Measurements from ENCODE around the gene CLSTN1.
"Not testable (repeated sequence)": the region's sequence is repeated elsewhere in the genome, so short reads cannot be mapped to it uniquely, and the experiment has no call there.

The CLSTN1 gene

DNA sequence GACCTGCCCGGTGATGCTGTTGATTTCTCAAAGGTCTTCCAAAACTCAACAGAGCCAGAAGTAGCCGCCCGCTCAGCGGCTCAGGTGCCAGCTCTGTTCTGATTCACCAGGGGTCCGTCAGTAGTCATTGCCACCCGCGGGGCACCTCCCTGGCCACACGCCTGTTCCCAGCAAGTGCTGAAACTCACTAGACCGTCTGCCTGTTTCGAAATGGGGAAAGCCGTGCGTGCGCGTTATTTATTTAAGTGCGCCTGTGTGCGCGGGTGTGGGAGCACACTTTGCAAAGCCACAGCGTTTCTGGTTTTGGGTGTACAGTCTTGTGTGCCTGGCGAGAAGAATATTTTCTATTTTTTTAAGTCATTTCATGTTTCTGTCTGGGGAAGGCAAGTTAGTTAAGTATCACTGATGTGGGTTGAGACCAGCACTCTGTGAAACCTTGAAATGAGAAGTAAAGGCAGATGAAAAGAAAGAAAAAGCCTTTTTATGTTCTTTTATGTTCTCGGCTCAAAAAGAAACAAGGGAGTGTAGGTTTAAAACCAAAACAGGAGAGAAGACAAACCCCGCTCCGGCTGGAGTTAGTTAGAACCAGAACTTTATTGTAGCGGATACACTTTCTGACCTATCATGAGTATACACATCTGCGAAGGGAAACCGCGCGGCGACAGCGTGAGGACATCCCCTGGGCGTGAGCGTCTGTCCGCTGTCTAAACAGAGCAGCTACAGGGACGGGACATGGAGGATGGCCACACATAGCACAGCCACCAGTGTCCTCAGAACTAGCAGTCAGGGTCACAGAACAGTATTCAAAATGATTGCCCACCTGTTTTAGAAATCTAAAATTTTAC lies 95.1 kb downstream of the CLSTN1 start:
- DNase-seq = peak; percentile 79

DNA sequence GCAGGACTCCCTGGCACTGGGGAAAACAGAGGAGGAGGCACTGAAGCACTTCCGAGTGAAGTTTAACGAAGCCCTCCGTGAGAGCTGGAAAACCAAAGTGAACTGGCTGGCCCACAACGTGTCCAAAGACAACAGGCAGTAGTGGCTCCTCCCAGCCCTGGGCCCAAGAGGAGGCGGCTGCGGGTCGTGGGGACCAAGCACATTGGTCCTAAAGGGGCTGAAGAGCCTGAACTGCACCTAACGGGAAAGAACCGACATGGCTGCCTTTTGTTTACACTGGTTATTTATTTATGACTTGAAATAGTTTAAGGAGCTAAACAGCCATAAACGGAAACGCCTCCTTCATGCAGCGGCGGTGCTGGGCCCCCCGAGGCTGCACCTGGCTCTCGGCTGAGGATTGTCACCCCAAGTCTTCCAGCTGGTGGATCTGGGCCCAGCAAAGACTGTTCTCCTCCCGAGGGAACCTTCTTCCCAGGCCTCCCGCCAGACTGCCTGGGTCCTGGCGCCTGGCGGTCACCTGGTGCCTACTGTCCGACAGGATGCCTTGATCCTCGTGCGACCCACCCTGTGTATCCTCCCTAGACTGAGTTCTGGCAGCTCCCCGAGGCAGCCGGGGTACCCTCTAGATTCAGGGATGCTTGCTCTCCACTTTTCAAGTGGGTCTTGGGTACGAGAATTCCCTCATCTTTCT lies 96.7 kb downstream of the CLSTN1 start:
- no peak for DNase-seq

DNA sequence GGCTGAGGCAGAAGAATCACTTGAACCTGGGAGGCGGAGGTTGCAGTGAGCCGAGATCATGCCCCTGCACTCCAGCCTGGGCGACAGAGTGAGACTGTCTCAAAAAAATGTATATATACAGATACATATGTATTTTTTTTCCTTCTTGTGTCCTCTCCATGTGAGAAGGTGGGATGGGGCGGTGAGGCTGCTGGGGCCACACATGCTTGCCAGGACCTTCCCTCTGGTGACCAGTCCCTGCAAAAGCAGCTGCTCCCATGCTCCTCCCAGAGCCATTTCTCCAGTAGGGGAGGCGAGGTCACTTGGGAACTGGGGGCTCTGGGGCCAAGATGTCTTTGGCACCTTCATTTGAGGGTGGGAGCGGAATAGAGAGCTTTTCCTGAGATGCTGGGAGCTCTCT lies 97.4 kb downstream of the CLSTN1 start:
- DNase-seq = no peak

DNA sequence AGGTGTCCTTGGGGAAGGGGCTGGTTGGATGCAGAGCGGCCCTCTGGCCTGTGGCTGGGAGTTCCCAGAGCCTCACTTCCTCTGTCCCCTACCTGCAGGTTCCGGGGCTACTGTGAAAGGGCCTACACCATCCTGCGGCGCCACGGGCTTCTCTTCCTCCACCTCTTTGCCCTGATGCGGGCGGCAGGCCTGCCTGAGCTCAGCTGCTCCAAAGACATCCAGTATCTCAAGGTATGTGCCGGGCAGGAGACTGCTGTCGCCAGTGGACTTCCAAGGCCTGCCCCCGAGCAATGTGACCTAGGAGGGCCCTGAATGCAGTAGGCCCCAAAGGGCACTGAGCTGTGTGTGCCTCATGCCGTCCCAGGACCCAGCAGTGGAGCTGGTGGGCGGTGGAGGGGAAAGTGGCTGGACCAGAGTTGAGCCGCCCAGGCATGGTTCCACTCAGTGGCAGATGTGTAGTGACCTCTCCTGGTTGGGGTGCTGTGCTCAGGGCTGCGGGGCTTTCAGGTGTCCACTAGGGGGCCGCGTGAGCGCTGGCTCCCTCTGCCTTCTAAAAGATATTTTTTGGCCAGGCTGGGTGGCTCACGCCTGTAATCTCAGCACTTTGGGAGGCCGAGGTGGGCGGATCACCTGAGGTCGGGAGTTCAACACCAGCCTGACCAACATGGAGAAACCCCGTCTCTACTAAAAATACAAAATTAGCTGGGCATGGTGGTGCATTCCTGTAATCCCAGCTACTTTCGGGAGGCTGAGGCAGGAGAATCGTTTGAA lies 98.9 kb downstream of the CLSTN1 start:
- DNase-seq = peak; percentile 67

DNA sequence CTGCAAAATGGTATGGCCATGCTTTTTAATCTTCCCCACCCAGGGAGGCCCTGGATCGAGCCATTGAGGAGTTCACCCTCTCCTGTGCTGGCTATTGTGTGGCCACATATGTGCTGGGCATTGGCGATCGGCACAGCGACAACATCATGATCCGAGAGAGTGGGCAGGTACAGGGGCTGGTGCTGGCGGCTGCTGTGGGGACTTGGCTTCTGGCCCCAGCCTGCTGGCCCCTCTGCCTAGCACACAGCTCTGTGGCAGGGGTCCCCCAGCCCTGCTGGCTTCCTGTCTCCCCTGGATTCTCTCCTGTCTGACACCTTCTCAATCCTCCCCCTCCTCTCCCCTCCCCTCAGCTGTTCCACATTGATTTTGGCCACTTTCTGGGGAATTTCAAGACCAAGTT lies 99.8 kb downstream of the CLSTN1 start:
- DNase-seq = no peak

DNA sequence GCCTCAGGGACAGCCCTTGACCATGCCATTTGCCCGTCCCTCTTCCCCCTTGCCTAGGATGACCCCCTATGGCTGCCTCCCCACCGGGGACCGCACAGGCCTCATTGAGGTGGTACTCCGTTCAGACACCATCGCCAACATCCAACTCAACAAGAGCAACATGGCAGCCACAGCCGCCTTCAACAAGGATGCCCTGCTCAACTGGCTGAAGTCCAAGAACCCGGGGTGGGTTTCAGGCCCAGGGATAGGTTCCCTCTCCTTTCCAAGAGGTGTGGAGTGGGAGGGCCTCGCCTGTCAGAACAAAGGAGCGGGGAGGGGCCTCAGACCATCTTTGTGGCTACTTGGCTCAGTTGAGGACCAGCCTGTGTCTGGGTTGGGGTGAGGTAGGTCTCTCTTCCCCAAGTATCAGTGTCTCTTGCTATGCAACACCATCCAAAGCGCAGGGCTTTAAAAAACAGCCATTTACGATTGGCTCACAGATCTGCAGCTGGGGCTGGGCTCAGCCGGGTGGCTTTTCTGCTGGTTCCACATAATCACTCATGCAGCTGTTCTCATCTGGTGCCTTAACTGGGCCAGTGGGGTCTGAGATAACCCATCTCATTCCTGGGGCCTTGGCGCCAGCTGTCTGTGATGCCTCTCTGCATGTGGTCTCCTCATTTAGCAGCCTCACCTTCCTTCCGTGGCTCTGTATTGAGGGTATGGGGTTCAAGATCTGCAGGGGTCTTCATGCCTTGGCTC lies 100.5 kb downstream of the CLSTN1 start:
- no peak for DNase-seq

DNA sequence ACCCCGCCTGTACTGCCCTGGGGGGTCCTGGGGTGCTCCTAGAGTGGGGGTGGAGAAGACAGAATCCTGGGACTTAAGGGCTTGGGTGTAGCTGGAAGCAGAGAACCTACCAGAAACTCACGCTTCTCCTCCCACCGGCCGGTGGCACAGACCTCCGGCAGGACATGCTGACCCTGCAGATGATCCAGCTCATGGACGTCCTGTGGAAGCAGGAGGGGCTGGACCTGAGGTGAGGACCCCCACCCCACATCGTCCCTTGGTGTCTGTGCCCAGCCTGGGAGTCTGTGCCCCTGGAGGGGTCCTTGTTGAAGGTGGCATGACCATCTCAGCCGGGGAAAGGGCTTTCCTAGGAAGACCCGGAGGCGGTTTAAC lies 101.4 kb downstream of the CLSTN1 start:
- DNase-seq = no peak

DNA sequence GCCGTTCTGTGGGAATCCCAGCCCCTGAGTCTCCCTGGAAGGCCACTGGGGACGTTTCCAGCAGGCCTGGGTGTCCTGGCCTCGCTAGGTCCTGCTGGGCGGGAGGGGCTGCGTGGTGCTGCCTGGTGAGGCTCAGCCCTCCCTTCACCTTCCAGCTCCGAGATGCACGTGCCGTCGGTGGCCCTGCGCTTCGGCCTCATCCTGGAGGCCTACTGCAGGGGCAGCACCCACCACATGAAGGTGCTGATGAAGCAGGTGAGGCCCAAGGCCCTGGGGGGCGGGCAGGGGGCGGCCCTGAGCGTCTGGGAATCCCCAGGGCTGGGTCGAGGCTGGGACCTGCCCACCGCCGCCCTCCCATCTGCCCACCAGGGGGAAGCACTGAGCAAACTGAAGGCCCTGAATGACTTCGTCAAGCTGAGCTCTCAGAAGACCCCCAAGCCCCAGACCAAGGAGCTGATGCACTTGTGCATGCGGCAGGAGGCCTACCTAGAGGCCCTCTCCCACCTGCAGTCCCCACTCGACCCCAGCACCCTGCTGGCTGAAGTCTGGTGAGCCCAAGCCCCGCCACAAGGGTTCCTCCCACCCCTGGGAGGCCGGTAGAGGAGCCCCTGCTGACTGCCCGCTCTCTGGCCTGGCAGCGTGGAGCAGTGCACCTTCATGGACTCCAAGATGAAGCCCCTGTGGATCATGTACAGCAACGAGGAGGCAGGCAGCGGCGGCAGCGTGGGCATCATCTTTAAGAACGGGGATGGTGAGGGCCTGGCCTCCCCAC lies 102.0 kb downstream of the CLSTN1 start:
- DNase-seq = peak; percentile 73

DNA sequence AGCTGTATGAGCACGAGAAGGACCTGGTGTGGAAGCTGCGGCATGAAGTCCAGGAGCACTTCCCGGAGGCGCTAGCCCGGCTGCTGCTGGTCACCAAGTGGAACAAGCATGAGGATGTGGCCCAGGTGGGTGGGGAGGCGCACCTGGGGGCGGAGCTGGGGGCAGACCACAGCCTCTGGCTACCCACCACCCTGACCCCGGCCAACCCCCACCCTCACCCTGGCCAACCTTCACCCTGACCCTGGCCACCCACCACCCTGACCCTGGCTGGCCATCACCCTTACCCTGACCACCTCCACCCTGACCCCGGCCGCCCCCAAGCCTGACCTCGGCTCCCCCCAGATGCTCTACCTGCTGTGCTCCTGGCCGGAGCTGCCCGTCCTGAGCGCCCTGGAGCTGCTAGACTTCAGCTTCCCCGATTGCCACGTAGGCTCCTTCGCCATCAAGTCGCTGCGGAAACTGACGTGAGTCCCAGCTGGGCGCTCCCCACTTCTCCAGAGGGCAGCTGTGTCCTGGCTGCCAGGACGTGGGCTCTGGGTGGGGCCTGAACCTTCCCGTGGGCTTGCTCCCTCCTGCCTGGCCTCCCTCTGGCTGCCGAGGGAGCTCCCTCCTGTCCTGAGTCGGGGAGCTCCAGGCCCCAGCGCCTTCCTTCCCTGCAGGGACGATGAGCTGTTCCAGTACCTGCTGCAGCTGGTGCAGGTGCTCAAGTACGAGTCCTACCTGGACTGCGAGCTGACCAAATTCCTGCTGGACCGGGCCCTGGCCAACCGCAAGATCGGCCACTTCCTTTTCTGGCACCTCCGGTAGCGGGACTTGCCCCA lies 102.8 kb downstream of the CLSTN1 start:
- DNase-seq = no peak

DNA sequence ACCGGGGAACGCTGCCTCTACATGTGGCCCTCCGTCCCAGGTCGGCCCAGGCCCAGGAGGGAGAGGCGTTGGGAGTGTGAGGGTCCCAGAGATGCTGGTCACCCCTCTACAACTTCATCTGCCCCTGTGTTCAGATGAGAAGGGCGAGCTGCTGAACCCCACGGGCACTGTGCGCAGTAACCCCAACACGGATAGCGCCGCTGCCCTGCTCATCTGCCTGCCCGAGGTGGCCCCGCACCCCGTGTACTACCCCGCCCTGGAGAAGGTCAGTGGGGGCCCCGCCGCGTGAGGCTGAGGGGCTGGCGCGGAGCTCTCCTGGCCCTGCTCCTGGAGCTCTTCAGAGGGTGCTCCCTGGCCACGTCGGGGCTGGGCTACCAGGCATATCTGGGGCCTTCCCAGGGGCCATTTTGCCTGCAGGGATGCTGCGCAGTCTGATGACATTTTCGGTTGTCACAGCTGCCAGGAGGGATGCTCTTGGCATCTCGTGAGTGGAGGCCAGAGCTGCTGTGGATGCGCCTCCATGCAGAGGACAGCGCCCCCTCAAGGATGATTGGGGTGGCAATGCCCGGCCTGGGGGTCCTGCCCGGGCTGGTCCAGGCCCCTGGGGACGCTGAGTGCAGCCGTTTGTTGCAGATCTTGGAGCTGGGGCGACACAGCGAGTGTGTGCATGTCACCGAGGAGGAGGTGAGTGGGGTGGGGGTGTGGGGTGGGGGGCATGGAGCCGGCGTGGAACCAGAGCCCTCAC lies 103.6 kb downstream of the CLSTN1 start:
- no peak for DNase-seq

DNA sequence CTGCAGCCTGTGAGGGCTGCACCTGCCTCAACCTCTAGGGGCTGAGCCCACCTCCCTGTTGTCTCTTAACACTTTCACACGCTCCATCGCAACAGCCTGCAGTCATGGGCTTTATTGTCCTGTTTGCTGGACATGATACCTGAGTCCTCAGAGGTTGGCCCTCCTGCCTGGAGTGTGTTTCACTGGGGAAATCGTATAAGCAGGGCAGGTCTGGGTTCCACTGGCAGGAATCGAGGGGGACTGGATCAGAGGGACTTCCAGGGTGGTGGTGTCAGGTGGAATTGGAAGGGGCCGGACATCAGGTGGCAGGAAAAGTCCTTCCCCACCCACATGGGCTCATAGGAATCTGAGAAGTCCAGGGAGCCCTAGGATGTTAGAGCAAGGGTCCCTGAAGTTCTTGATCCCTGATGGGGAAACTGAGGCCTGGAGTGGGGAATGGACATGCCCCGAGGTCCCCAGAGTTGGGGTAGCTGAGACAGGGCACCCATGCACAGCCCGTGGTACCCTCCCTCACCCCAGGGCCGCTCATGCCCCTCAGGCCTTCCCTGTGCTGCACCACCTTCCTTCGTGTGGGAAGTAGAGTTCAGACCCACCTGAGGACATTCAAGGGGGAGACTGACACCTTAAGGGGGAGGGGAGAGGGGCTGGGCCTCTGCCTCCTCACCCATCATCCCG lies 105.6 kb downstream of the CLSTN1 start:
- no peak for DNase-seq

DNA sequence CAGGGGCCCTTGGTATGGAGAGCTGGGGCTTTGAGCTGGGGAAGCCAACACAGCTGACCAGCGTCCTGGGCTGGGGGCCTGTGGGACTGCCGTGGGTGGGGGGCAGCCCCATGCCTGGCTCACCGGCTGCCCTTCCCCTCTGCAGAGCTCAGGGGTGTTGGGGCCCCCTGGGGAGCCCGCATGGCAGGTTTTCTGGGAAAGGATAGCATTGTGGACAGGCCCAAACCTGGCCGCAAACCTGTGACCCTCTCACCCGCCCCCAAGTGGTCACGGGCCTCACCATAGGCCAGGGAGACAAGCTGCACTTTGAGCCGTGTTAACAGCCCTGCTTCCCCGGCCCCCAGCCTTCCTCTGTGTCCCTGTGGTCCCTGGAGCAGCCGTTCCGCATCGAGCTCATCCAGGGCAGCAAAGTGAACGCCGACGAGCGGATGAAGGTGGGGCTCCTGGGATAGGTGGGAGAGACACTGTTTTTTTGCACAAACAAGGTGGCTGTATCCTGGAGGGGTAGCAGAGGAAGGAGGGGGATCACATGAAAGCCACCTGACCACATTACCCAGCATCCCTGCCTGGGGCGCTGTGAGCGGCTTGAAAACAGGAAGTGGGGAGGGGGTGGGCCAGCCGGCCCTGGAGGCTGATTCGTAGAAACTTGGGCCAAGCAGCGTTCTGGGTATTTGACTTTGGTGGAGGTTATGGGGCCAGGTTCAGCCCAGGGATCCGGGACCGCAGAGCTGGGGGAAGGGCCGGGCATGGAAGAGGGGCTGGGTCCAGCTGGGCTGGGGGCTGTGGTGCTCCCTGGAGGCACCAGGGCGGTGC lies 106.4 kb downstream of the CLSTN1 start:
- DNase-seq = peak; percentile 80

DNA sequence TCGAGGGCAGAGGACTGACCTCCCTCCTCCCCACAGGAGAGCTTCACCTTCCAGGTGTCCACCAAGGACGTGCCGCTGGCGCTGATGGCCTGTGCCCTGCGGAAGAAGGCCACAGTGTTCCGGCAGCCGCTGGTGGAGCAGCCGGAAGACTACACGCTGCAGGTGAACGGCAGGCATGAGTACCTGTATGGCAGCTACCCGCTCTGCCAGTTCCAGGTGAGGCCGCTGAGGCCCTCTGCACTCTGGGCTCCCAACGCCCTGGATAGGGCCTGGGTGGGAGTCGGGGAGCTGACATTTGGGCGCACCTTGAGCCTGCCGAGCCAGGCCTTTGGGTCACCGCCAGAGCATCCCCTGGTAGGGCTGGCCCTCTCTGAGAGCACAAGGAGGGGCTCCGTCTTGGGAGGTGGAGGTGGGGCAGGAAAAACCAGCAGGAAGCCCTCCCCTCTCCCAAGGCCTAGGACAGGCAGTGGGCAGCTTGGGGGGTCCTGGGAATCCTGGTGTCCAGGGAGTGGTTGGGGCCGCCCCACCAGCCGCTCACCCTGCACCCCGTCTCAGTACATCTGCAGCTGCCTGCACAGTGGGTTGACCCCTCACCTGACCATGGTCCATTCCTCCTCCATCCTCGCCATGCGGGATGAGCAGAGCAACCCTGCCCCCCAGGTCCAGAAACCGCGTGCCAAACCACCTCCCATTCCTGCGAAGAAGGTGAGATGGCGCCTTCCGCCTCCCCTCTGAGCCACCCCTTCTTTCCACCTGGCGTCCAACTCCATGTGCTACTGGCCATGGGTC lies 107.2 kb downstream of the CLSTN1 start:
- no peak for DNase-seq

DNA sequence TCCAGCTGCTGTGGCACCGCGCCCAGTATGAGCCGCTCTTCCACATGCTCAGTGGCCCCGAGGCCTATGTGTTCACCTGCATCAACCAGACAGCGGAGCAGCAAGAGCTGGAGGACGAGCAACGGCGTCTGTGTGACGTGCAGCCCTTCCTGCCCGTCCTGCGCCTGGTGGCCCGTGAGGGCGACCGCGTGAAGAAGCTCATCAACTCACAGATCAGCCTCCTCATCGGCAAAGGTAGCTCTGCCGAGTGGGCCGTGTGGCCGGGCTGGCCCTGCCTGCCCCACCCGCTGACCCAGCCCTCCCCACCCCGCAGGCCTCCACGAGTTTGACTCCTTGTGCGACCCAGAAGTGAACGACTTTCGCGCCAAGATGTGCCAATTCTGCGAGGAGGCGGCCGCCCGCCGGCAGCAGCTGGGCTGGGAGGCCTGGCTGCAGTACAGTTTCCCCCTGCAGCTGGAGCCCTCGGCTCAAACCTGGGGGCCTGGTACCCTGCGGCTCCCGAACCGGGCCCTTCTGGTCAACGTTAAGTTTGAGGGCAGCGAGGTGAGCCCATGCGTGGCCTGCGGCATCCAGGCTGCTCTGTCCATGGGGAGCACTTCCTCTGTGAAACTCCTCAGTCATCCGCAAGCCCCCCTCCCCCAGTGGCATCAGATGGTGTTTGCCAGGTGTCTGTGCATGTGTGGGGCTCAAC lies 108.1 kb downstream of the CLSTN1 start:
- DNase-seq = peak; percentile 32

DNA sequence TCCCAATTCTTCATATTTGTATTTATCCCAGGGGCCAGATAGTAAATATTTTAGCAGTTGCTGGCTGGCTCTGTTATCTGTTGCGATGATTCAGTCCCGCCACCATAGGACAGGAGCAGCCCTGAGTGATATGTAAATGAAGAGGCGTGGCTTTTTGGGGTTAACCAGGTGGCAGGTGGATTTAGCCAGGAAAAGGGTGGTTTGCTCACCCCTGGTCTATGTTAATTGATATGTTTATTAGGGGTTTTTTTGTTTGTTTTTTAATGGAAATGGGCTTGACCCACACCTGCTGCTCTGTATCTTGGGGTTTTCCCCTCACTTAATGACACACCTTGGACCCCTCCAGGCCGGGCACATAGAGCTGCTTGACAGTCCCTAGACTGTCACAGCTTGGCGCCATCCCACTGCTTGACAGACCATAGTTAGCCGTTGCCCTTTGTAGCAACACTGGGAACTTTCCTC lies 109.5 kb downstream of the CLSTN1 start:
- peak; percentile 42 for DNase-seq

DNA sequence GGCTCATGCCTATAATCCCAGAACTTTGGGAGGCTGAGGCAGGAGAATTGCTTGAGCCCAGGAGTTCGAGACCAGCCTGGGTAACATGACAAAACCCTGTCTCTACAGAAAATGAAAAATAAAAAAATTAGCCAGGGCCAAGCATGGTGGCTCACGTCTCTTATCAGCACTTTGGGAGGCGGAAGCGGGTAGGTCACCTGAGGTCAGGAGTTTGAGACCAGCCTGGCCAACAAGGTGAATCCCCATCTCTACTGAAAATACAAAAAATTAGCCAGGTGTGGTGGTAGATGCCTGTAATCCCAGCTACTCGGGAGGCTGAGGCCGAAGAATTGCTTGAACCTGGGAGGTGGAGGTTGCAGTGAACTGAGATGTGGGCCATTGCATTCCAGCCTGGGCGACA lies 111.0 kb downstream of the CLSTN1 start:
- not testable (repeated sequence) for DNase-seq

DNA sequence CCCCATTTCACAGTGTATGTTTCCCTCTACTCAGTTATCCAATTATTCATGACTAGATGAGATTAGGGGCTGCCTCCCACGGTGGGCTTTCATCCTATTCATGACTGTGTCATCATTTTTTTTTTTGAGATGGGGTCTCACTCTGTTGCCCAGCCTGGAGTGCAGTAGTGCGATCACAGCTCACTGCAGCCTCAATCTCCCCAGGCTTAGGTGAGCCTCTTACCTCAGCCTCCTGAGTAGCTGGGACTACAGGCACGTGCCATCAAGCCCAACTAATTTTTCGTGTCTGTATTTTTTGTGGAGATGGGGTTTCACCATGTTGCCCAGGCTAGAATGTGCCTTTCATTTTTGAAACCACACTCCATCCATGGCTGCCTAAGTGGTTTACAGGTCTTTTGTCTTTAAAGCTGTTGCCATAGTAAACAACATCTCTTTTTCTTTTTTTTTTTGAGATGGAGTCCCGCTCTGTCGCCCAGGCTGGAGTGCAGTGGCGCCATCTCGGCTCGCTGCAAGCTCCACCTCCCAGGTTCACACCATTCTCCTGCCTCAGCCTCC lies 112.2 kb downstream of the CLSTN1 start:
- no peak for DNase-seq

All from stimulated activated naive CD4-positive, alpha-beta T cell treated with Interleukin-2 at 50 U/mL for 16 hours (primary cell).